Thyroid gland (tissue), 4 donors: ENCODE measurements around the gene LRIT1. TPM values are rescaled to one million over a fixed set of nuclear protein-coding genes. Genes with fewer than 3 reads are reported as not detected.

Source experiments
- DNase-seq, 2 donors: peaks; one replicate each; pipeline ENCODE4 v3.0.0-alpha.2; 2019
- H3K27ac ChIP-seq, 3 donors: fragments of 200-600 bp; sonication (generic); 1 replicate in 2 of 3; 2 replicates in 1 of 3; pipeline ENCODE4 v1.5.1; 2016 to 2019; ENCODE audit warnings: mild to moderate bottlenecking in 1 of 3, moderate library complexity in 1 of 3
- H3K27me3 ChIP-seq: fragments of 200-600 bp; sonication (generic); one replicate; pipeline ENCODE4 v1.5.1; 2019
- H3K36me3 ChIP-seq, 2 donors: fragments of 200-600 bp; sonication (generic); one replicate each; pipeline ENCODE4 v1.5.1; 2016 to 2019
- H3K4me1 ChIP-seq, 2 donors: fragments of 200-600 bp; sonication (generic); one replicate each; pipeline ENCODE4 v1.5.1; 2017 to 2019
- H3K4me3 ChIP-seq, 3 donors: fragments of 200-600 bp; sonication (generic); replicated peaks in 1 of 3; 1 replicate in 2 of 3; 2 replicates in 1 of 3; pipeline ENCODE4 v1.5.1; 2016; ENCODE audit warnings: mild to moderate bottlenecking in 1 of 3
- H3K9me3 ChIP-seq: fragments of 200-600 bp; sonication (generic); one replicate; pipeline ENCODE4 v1.5.1; 2017
- POLR2A ChIP-seq, 2 donors: fragments of 450-650 bp; IDR thresholded peaks; one replicate each; pipeline ENCODE4 v1.6.1; 2017; ENCODE audit warnings: antibody characterized with exemption in 2 of 2, mild to moderate bottlenecking in 2 of 2, moderate library complexity in 1 of 2
- WGBS, 2 donors: methylation state at CpG; one replicate each; pipeline ENCODE4 v1.1.5; 2017; 5-methylcytosine and 5-hydroxymethylcytosine counted together
- intact Hi-C: fragments of 100-400 bp; cut with DNase I; formaldehyde crosslinking; loops from one replicate; pipeline ENCODE4 v1.15.1; 2023
- total RNA-seq, 4 donors: library from RNA; depleted of rRNA; stranded (reverse); fragments of >200 nt; gene quantifications; one replicate each; pipeline ENCODE4 v1.2.3, GENCODE V29; 2016
- TF ChIP-seq, protein P1 (sequence below), 6 experiments: fragments of 200-600 bp in 3 of 6; fragments of 450-650 bp in 3 of 6; sonication (generic) in 3 of 6; IDR thresholded peaks; one replicate each; pipeline ENCODE4 v1.5.1; 2016 to 2019; ENCODE audit warnings: antibody characterized with exemption in 6 of 6, mild to moderate bottlenecking in 2 of 6, inconsistent platforms in 1 of 6, moderate library complexity in 1 of 6

The LRIT1 gene
- total RNA-seq, 4 donors from 2014 or later: not detected

- Histone ChIP-seq H3K4me3 (no peak overlapping the region), H3K27ac (no peak overlapping the region), H3K4me1 (peaks cover 3 to 15% of the 10 kb centered on the region in 2 donors), H3K36me3 (no peaks in the 10 kb centered on the region), H3K9me3 (no peaks in the 10 kb centered on the region), H3K27me3 (no peaks in the 10 kb centered on the region)
- 77 to 86% methylated on average over 5 of the region's 5 CpGs for WGBS, 2 donors
- intact Hi-C loops: no loop called here
- no peak for TF ChIP-seq POLR2A (IDR thresholded peaks at IDR 0.05)
- TF ChIP-seq, protein P1, sequence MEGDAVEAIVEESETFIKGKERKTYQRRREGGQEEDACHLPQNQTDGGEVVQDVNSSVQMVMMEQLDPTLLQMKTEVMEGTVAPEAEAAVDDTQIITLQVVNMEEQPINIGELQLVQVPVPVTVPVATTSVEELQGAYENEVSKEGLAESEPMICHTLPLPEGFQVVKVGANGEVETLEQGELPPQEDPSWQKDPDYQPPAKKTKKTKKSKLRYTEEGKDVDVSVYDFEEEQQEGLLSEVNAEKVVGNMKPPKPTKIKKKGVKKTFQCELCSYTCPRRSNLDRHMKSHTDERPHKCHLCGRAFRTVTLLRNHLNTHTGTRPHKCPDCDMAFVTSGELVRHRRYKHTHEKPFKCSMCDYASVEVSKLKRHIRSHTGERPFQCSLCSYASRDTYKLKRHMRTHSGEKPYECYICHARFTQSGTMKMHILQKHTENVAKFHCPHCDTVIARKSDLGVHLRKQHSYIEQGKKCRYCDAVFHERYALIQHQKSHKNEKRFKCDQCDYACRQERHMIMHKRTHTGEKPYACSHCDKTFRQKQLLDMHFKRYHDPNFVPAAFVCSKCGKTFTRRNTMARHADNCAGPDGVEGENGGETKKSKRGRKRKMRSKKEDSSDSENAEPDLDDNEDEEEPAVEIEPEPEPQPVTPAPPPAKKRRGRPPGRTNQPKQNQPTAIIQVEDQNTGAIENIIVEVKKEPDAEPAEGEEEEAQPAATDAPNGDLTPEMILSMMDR (IDR thresholded peaks at IDR 0.05): no peak
- no peak for DNase-seq
Measured at GRCh38 chr10:84191106-84191505, 50.2 kb downstream of the LRIT1 start.

GRCh38 chr10:84190621-84191020 lies 50.7 kb downstream of the LRIT1 start:
- Histone ChIP-seq H3K36me3 (no peaks in the 10 kb centered on the region), H3K4me1 (peaks cover 3 to 15% of the 10 kb centered on the region in 2 donors), H3K27ac (no peak overlapping the region), H3K4me3 (no peak overlapping the region), H3K27me3 (no peaks in the 10 kb centered on the region), H3K9me3 (no peaks in the 10 kb centered on the region)
- no peak for DNase-seq
- intact Hi-C loops: no loop called here
- WGBS, 2 donors: 83 to 87% methylated on average over 2 to 3 of the region's 3 CpGs
- TF ChIP-seq POLR2A (IDR thresholded peaks at IDR 0.05): no peak
- TF ChIP-seq, protein P1 (IDR thresholded peaks at IDR 0.05): no peak

- intact Hi-C loops: no loop called here
- Histone ChIP-seq H3K27me3 (no peaks in the 10 kb centered on the region), H3K4me1 (no peaks in the 10 kb centered on the region), H3K36me3 (no peaks in the 10 kb centered on the region), H3K4me3 (no peak overlapping the region), H3K9me3 (no peaks in the 10 kb centered on the region), H3K27ac (no peak overlapping the region)
- TF ChIP-seq, protein P1 (IDR thresholded peaks at IDR 0.05): no peak
- TF ChIP-seq POLR2A (IDR thresholded peaks at IDR 0.05): no peak
- DNase-seq: no peak
- 85 to 100% methylated on average over 2 to 3 of the region's 3 CpGs for WGBS, 2 donors
Measured at GRCh38 chr10:84188815-84189214, 52.5 kb downstream of the LRIT1 start.

GRCh38 chr10:84185526-84186175 lies 55.7 kb downstream of the LRIT1 start:
- H3K4me3 ChIP-seq: no peak overlapping the region
- no peak overlapping the region for H3K27ac ChIP-seq
- TF ChIP-seq, protein P1 (IDR thresholded peaks at IDR 0.05): no peak
- no peak for TF ChIP-seq POLR2A (IDR thresholded peaks at IDR 0.05)
- intact Hi-C loops: no loop called here
- no peak for DNase-seq
- WGBS, 2 donors: 48 to 62% methylated on average over 11 of the region's 11 CpGs
- no peaks in the 10 kb centered on the region for H3K27me3 ChIP-seq
- H3K36me3 ChIP-seq: no peaks in the 10 kb centered on the region
- no peaks in the 10 kb centered on the region for H3K9me3 ChIP-seq
- no peaks in the 10 kb centered on the region for H3K4me1 ChIP-seq

GRCh38 chr10:84184517-84184916 lies 56.8 kb downstream of the LRIT1 start:
- 81 to 90% methylated on average over 4 of the region's 4 CpGs for WGBS, 2 donors
- TF ChIP-seq, protein P1 (IDR thresholded peaks at IDR 0.05): no peak
- TF ChIP-seq POLR2A (IDR thresholded peaks at IDR 0.05): no peak
- no peak overlapping the region for H3K27ac ChIP-seq
- peaks cover 1 to 2% of the 10 kb centered on the region in 2 donors for H3K4me1 ChIP-seq
- no peak for DNase-seq
- H3K36me3 ChIP-seq: no peaks in the 10 kb centered on the region
- H3K27me3 ChIP-seq: no peaks in the 10 kb centered on the region
- no peaks in the 10 kb centered on the region for H3K9me3 ChIP-seq
- intact Hi-C loops: no loop called here
- no peak overlapping the region for H3K4me3 ChIP-seq
